HFFc6 (cell line): Measurements from ENCODE around the gene NAV2. TPM values are rescaled to one million over a fixed set of nuclear protein-coding genes. Genes with fewer than 3 reads are reported as not detected.

Source experiments
- DNase-seq: peaks from one replicate; pipeline ENCODE4 v3.0.0-alpha.2; 2018
- H3K27ac Mint-ChIP-seq: 2 replicates; pipeline ENCODE4 v1.8.0; 2020; ENCODE audit warnings: mild to moderate bottlenecking, mixed read lengths
- H3K27me3 Mint-ChIP-seq: 2 replicates; pipeline ENCODE4 v1.8.0; 2021; ENCODE audit warnings: mild to moderate bottlenecking, moderate library complexity, mixed read lengths; ENCODE audit not compliant: insufficient read depth
- H3K36me3 Mint-ChIP-seq: 2 replicates; pipeline ENCODE4 v1.8.0; 2021; ENCODE audit warnings: low read depth, mixed read lengths
- H3K4me1 Mint-ChIP-seq: 2 replicates; pipeline ENCODE4 v1.8.0; 2020; ENCODE audit warnings: low read depth, mixed read lengths
- H3K4me3 Mint-ChIP-seq: 2 replicates; pipeline ENCODE4 v1.8.0; 2020; ENCODE audit warnings: mild to moderate bottlenecking, moderate library complexity, mixed read lengths
- H3K9me3 Mint-ChIP-seq: 2 replicates; pipeline ENCODE4 v1.8.0; 2020; ENCODE audit warnings: mild to moderate bottlenecking, mixed read lengths
- total RNA-seq, 6 experiments: library from RNA; stranded (reverse); fragmentation: NEBNext Ultra II Directional; extraction: Animal tissue kit (Norgen Biotek cat#: 25700); gene quantifications; 2 replicates in 1 of 6; 3 replicates in 5 of 6; pipeline ENCODE4 v1.2.3, GENCODE V29; 2021
- TF ChIP-seq, protein P1 (sequence below): fragments of 200-600 bp; sonication (generic); IDR thresholded peaks from 2 replicates; pipeline ENCODE4 v1.5.0; 2021; ENCODE audit warnings: antibody characterized with exemption, mild to moderate bottlenecking

The NAV2 gene
- total RNA-seq, 6 experiments from 2014 or later = 12.4 to 34.9 (median 31.8) TPM

DNA sequence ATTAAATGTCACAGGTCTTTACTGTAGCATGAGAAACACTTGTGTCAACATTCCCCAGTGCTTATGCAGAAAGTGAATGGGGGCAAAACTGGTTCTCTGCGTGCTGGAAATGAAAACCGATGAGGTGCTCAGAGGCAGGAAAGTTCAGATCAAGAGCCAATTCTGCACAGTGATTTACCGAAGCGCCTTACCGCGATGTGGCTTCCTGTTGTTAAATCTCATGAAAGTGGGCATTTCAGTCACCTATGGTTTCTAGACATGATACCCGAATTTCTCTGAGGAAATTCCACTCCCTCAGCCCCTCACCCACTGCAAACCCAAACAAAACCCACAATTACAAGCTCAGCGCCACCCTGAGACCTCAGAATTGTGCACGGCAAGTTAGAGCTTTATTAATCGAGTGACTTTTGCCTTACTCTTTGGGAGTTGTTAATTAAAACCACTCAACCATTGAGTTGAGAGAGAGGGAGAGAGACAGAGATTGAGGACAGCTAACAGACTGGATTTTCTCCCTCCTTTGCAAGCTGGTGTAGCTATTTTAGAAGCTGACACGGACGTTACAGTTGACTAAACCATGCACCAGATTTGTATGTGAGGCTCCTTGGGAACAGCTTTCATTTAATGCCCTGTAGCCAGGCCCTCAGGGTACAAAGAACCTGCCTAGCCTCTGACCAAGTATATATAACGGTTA is 251.2 kb downstream of the NAV2 start:
- no peak overlapping the region for H3K4me3 Mint-ChIP-seq
- no peaks in the 10 kb centered on the region for H3K9me3 Mint-ChIP-seq
- DNase-seq = no peak
- peaks cover 25% of the 10 kb centered on the region; the same call in 1 of the 2 replicates for H3K36me3 Mint-ChIP-seq
- no peak overlapping the region for H3K27ac Mint-ChIP-seq
- no peaks in the 10 kb centered on the region for H3K27me3 Mint-ChIP-seq
- H3K4me1 Mint-ChIP-seq = peaks cover 21% of the 10 kb centered on the region
- TF ChIP-seq, protein P1, sequence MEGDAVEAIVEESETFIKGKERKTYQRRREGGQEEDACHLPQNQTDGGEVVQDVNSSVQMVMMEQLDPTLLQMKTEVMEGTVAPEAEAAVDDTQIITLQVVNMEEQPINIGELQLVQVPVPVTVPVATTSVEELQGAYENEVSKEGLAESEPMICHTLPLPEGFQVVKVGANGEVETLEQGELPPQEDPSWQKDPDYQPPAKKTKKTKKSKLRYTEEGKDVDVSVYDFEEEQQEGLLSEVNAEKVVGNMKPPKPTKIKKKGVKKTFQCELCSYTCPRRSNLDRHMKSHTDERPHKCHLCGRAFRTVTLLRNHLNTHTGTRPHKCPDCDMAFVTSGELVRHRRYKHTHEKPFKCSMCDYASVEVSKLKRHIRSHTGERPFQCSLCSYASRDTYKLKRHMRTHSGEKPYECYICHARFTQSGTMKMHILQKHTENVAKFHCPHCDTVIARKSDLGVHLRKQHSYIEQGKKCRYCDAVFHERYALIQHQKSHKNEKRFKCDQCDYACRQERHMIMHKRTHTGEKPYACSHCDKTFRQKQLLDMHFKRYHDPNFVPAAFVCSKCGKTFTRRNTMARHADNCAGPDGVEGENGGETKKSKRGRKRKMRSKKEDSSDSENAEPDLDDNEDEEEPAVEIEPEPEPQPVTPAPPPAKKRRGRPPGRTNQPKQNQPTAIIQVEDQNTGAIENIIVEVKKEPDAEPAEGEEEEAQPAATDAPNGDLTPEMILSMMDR = no peak

DNA sequence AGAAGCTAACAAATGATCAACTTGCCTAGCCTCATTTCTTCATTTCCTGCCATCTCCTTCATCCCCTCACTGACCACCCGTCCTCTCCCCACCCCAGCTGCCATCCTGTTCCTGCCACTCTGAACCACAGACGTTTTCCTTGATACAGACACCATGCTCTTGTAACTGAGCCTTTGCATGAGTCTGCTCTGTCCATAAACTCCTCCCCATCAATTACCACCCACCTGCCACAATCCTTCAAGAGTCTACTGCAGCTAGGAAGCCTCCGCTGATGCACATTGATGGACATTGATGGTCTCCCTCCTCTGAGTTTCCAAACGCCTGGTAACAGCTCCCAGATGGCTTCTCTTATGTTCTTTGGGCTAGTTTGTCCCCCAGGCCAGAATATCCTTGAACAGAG is 253.8 kb downstream of the NAV2 start:
- Mint-ChIP-seq H3K36me3 (peaks cover 12% of the 10 kb centered on the region; the same call in 1 of the 2 replicates), H3K27me3 (no peaks in the 10 kb centered on the region), H3K9me3 (no peaks in the 10 kb centered on the region), H3K4me1 (peaks cover 17% of the 10 kb centered on the region), H3K27ac (no peak overlapping the region; the same call in 1 of the 2 replicates), H3K4me3 (no peak overlapping the region)
- TF ChIP-seq, protein P1 = no peak
- no peak for DNase-seq

DNA sequence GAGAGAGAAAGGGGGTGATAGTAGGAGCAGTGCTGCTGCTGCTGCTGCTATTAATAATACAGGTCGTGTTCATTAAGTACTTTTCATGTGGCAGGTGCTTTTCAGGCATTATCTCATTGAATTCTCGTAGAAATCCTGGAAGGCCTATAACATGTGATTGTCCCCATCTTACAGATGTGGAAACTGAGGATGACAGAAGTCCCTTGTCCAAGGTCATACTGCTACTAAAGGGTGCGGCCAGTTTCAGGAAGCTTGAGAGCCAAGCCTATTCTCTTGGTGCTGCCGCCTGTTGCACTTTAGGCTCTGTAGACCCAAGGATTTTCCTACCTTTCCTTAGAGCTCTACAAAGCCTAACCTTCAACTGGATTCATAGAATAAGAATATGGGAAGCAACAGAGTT is 254.3 kb downstream of the NAV2 start:
- Mint-ChIP-seq H3K4me1 (peaks cover 14% of the 10 kb centered on the region), H3K27ac (no peak overlapping the region), H3K4me3 (no peak overlapping the region), H3K9me3 (no peaks in the 10 kb centered on the region), H3K36me3 (peaks cover 11% of the 10 kb centered on the region; the same call in 1 of the 2 replicates), H3K27me3 (no peaks in the 10 kb centered on the region; the same call in 1 of the 2 replicates)
- no peak for DNase-seq
- TF ChIP-seq, protein P1 = no peak

DNA sequence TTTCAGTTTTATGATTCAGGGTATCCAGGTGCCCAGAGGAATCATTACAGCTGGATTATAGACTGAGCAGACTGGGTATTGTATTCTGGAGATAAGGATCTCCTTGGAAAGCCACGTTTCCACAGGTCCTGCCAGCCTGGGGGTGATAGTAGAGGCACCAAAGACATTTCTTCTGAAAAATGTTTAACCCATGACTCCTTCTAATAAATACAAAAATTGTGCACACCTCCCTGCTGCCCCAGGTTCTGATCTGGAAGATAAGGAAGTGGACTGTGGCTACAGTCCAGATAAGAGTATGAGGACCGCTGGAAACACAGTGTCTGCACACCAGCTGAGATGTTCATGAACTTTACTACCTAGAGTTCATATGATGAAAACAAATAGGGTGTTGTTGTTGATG is 255.2 kb downstream of the NAV2 start:
- H3K27ac Mint-ChIP-seq = no peak overlapping the region
- H3K27me3 Mint-ChIP-seq = no peaks in the 10 kb centered on the region; the same call in 1 of the 2 replicates
- H3K36me3 Mint-ChIP-seq = peaks cover 14% of the 10 kb centered on the region; the same call in 1 of the 2 replicates
- H3K9me3 Mint-ChIP-seq = no peaks in the 10 kb centered on the region
- TF ChIP-seq, protein P1 = no peak
- H3K4me3 Mint-ChIP-seq = no peak overlapping the region
- peaks cover 6% of the 10 kb centered on the region for H3K4me1 Mint-ChIP-seq
- DNase-seq = no peak

DNA sequence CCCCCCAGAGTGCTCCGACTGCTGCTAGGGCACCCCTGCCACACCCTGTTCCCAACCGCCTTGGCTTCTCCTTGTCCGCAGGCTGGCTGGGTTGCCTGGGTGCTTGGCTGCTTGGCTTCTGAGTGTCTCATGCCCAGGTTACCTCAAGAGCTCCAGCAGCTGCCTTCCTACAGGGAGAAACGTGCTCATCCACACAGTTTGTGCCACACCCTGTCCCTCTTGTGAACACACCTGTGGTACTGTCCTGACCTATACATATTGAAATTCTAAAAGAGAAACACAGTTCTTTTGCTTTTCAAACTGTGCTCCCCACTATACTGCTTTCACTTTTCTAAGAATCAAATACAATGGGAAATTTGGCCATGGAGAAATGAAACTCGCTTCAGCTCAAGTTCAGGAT is 256.2 kb downstream of the NAV2 start:
- TF ChIP-seq, protein P1 = no peak
- Mint-ChIP-seq H3K27ac (no peak overlapping the region), H3K4me1 (no peaks in the 10 kb centered on the region), H3K9me3 (no peaks in the 10 kb centered on the region), H3K4me3 (no peak overlapping the region), H3K27me3 (no peaks in the 10 kb centered on the region; the same call in 1 of the 2 replicates), H3K36me3 (peaks cover 14% of the 10 kb centered on the region; the same call in 1 of the 2 replicates)
- DNase-seq = no peak
